ENCODE data around the gene BRD3.
A peak's percentile ranks its signal among the peaks of the same experiment; 100 is the strongest.

Gene BRD3

GRCh38 chr9:134061019-134061687 is 6.7 kb downstream of the BRD3 start:
- Mint-ChIP-seq H3K4me1 (ENCODE audit: low read depth) (peaks cover 59% of the 10 kb centered on the region), H3K9me3 (no peaks in the 10 kb centered on the region), H3K4me3 (no peak overlapping the region), H3K27me3 (no peaks in the 10 kb centered on the region), H3K36me3 (ENCODE audit: low read depth) (no peaks in the 10 kb centered on the region), H3K27ac (no peak overlapping the region)

- H3K36me3 Mint-ChIP-seq (ENCODE audit: low read depth) = no peaks in the 10 kb centered on the region
- H3K9me3 Mint-ChIP-seq = no peaks in the 10 kb centered on the region
- H3K27me3 Mint-ChIP-seq = no peaks in the 10 kb centered on the region
- no peak overlapping the region for H3K4me3 Mint-ChIP-seq
- H3K27ac Mint-ChIP-seq = peak overlapping the region; percentile 41
- H3K4me1 Mint-ChIP-seq (ENCODE audit: low read depth) = peaks cover 54% of the 10 kb centered on the region
These were observed 7.3 kb downstream of the BRD3 start for GRCh38 chr9:134060546-134060945.

- Mint-ChIP-seq H3K9me3 (no peaks in the 10 kb centered on the region), H3K27ac (peak overlapping the region; percentile 41), H3K4me3 (no peak overlapping the region), H3K4me1 (ENCODE audit: low read depth) (peaks cover 47% of the 10 kb centered on the region), H3K36me3 (ENCODE audit: low read depth) (no peaks in the 10 kb centered on the region), H3K27me3 (no peaks in the 10 kb centered on the region)
These were observed 8.0 kb downstream of the BRD3 start for GRCh38 chr9:134059661-134060395.

GRCh38 chr9:134059188-134059641 is 8.6 kb downstream of the BRD3 start:
- Mint-ChIP-seq H3K9me3 (no peaks in the 10 kb centered on the region), H3K4me1 (ENCODE audit: low read depth) (peaks cover 42% of the 10 kb centered on the region), H3K27ac (no peak overlapping the region), H3K27me3 (no peaks in the 10 kb centered on the region), H3K36me3 (ENCODE audit: low read depth) (no peaks in the 10 kb centered on the region), H3K4me3 (no peak overlapping the region)

- H3K27me3 Mint-ChIP-seq = no peaks in the 10 kb centered on the region
- no peak overlapping the region for H3K4me3 Mint-ChIP-seq
- H3K4me1 Mint-ChIP-seq (ENCODE audit: low read depth) = peaks cover 42% of the 10 kb centered on the region
- no peaks in the 10 kb centered on the region for H3K36me3 Mint-ChIP-seq (ENCODE audit: low read depth)
- H3K27ac Mint-ChIP-seq = no peak overlapping the region
- no peaks in the 10 kb centered on the region for H3K9me3 Mint-ChIP-seq
These were observed 9.1 kb downstream of the BRD3 start for GRCh38 chr9:134058716-134059115.

- H3K9me3 Mint-ChIP-seq = no peaks in the 10 kb centered on the region
- H3K4me1 Mint-ChIP-seq (ENCODE audit: low read depth) = peaks cover 37% of the 10 kb centered on the region
- no peaks in the 10 kb centered on the region for H3K27me3 Mint-ChIP-seq
- H3K36me3 Mint-ChIP-seq (ENCODE audit: low read depth) = no peaks in the 10 kb centered on the region
- H3K4me3 Mint-ChIP-seq = no peak overlapping the region
- no peak overlapping the region for H3K27ac Mint-ChIP-seq
These were observed 9.8 kb downstream of the BRD3 start for GRCh38 chr9:134057751-134058701.

GRCh38 chr9:134057307-134057657 is 10.5 kb downstream of the BRD3 start:
- Mint-ChIP-seq H3K9me3 (no peaks in the 10 kb centered on the region), H3K27ac (no peak overlapping the region), H3K4me1 (ENCODE audit: low read depth) (peaks cover 31% of the 10 kb centered on the region), H3K36me3 (ENCODE audit: low read depth) (no peaks in the 10 kb centered on the region), H3K27me3 (no peaks in the 10 kb centered on the region), H3K4me3 (no peak overlapping the region)

- Mint-ChIP-seq H3K27ac (no peak overlapping the region), H3K9me3 (no peaks in the 10 kb centered on the region), H3K4me1 (ENCODE audit: low read depth) (peaks cover 30% of the 10 kb centered on the region), H3K27me3 (no peaks in the 10 kb centered on the region), H3K4me3 (no peak overlapping the region), H3K36me3 (ENCODE audit: low read depth) (peaks cover under 1% of the 10 kb centered on the region)
These were observed 11.1 kb downstream of the BRD3 start for GRCh38 chr9:134056483-134057306.

GRCh38 chr9:134055981-134056461 is 11.8 kb downstream of the BRD3 start:
- Mint-ChIP-seq H3K27me3 (no peaks in the 10 kb centered on the region), H3K36me3 (ENCODE audit: low read depth) (peaks cover 7% of the 10 kb centered on the region), H3K27ac (no peak overlapping the region), H3K4me3 (no peak overlapping the region), H3K9me3 (no peaks in the 10 kb centered on the region), H3K4me1 (ENCODE audit: low read depth) (peaks cover 27% of the 10 kb centered on the region)

- Mint-ChIP-seq H3K36me3 (ENCODE audit: low read depth) (peaks cover 9% of the 10 kb centered on the region), H3K9me3 (no peaks in the 10 kb centered on the region), H3K4me1 (ENCODE audit: low read depth) (peaks cover 18% of the 10 kb centered on the region), H3K27me3 (no peaks in the 10 kb centered on the region), H3K27ac (no peak overlapping the region), H3K4me3 (no peak overlapping the region)
These were observed 12.7 kb downstream of the BRD3 start for GRCh38 chr9:134054891-134055811.

- H3K27ac Mint-ChIP-seq = no peak overlapping the region
- H3K4me1 Mint-ChIP-seq (ENCODE audit: low read depth) = peaks cover 15% of the 10 kb centered on the region
- H3K27me3 Mint-ChIP-seq = no peaks in the 10 kb centered on the region
- peaks cover 9% of the 10 kb centered on the region for H3K36me3 Mint-ChIP-seq (ENCODE audit: low read depth)
- H3K4me3 Mint-ChIP-seq = no peak overlapping the region
- no peaks in the 10 kb centered on the region for H3K9me3 Mint-ChIP-seq
These were observed 13.7 kb downstream of the BRD3 start for GRCh38 chr9:134053941-134054761.

GRCh38 chr9:134053401-134053871 is 14.4 kb downstream of the BRD3 start:
- Mint-ChIP-seq H3K9me3 (no peaks in the 10 kb centered on the region), H3K27me3 (no peaks in the 10 kb centered on the region), H3K4me1 (ENCODE audit: low read depth) (peaks cover 10% of the 10 kb centered on the region), H3K36me3 (ENCODE audit: low read depth) (peaks cover 9% of the 10 kb centered on the region), H3K27ac (no peak overlapping the region), H3K4me3 (no peak overlapping the region)

GRCh38 chr9:134052941-134053340 is 14.9 kb downstream of the BRD3 start:
- Mint-ChIP-seq H3K4me1 (ENCODE audit: low read depth) (peaks cover 10% of the 10 kb centered on the region), H3K27me3 (no peaks in the 10 kb centered on the region), H3K4me3 (no peak overlapping the region), H3K36me3 (ENCODE audit: low read depth) (peaks cover 9% of the 10 kb centered on the region), H3K27ac (no peak overlapping the region), H3K9me3 (no peaks in the 10 kb centered on the region)
